Choroid plexus epithelial cell (primary cell): Measurements from ENCODE around the gene RGS6.

Experiments used
- DNase-seq: peaks from one replicate; pipeline ENCODE4 v3.0.0-alpha.2; 2010; ENCODE audit warnings: low read depth
- H3K4me3 ChIP-seq: 2 replicates; pipeline ENCODE4 v1.5.1; 2011; ENCODE audit warnings: low read depth, mild to moderate bottlenecking, control low read depth, low read length, moderate library complexity
- TF ChIP-seq, protein P1 (sequence below): conservative IDR thresholded peaks from 2 replicates; pipeline ENCODE4 v1.5.1; 2011; ENCODE audit warnings: low read depth, mild to moderate bottlenecking, control low read depth, inconsistent platforms, low read length, moderate library complexity

RGS6 gene

DNA sequence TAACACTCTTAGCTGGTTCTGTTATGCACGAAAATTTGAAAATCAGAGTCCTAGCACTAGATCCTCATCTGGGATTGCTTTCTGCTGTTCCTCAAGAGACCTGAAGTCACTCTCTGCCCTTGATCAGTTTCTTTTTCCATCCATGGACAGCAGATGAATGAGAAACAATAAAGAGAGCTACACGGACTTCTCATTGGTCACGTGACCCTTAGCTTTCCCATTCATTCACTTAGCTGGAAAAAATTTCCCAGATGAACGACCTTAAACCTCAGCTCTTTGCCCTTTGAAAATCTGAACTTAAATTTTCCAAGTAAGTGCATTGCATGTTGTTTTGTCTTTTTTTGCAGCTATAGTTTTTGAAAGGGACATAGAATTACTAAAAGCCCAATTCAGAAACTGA, 27.2 kb upstream of the RGS6 start:
- no peak overlapping the region for H3K4me3 ChIP-seq
- TF ChIP-seq, protein P1, sequence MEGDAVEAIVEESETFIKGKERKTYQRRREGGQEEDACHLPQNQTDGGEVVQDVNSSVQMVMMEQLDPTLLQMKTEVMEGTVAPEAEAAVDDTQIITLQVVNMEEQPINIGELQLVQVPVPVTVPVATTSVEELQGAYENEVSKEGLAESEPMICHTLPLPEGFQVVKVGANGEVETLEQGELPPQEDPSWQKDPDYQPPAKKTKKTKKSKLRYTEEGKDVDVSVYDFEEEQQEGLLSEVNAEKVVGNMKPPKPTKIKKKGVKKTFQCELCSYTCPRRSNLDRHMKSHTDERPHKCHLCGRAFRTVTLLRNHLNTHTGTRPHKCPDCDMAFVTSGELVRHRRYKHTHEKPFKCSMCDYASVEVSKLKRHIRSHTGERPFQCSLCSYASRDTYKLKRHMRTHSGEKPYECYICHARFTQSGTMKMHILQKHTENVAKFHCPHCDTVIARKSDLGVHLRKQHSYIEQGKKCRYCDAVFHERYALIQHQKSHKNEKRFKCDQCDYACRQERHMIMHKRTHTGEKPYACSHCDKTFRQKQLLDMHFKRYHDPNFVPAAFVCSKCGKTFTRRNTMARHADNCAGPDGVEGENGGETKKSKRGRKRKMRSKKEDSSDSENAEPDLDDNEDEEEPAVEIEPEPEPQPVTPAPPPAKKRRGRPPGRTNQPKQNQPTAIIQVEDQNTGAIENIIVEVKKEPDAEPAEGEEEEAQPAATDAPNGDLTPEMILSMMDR, result no peak

DNA sequence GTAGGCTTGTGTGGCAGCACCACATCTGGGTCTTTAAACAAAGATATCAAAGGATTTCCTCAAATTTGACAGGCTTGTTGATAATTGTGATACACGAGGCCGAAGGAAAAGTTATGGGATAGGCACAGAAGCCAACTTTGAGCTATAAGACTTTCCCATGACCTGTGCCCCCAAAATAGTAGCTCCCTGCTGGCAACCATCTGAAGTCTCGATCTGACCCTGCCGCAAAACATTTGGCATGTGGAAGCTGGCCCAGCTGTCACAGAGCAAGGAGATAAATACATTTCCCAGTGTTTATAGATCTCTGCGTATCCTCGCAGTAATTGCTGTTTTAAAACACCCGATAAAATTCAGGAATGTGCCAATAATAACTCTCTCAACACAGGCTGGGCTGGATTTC, 26.4 kb upstream of the RGS6 start:
- DNase-seq, result no peak
- H3K4me3 ChIP-seq, result no peak overlapping the region
- TF ChIP-seq, protein P1, result no peak

More for the DNA sequence above, 27.2 kb upstream of the RGS6 start:
- DNase-seq, result no peak

DNA sequence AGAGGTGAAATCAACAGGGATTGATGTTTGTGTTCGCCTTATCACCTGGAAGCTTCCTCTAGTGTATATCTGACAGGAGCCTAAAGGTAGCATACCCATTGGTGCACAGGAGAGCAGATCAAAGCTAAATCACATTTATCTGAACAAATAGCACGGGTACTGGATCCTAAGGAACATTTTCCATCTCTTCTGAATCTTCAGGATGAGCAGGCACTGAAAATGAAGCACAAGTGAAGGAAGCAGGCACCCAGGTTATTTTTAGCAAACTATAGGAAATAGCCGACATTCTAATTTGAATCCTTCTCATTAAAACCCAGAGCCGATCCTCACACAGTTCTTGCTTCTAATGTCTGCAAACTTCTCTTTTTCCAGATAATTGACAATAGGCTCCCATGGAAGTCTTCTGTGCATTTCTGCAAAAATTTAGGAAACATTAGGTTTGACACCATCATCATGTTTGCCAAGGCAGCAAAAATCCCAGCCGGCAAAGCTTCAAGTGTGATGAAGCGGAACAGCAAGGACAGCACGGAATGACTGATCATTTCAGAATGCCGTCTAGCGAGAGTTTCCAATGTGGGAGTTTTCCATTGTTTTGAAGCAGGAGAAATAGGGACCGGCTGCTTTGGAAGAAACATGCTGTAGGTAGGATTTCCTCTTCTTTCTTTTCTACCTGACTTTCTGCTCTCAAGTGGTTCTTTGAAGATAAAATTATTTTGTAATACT, 24.3 kb upstream of the RGS6 start:
- TF ChIP-seq, protein P1, result no peak
- DNase-seq, result no peak
- no peak overlapping the region for H3K4me3 ChIP-seq

DNA sequence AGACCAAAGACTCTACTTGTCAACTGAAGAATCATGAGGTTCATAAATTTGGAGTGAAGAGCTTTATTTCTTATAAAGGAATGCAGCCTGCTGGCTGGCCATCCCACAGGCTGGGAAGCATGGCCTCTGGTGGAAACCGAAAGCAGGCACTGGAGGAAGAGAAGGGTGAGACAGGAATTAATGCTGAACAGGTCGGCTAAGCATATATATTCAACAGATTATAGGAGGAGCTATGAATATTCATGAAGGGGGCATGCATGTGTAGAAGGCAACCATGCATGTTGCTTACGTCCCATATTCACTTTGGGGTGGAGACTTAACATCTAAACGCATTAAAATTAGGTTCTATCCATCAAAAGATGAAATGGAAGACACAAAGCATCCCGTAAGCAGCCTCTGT, 20.6 kb upstream of the RGS6 start:
- no peak overlapping the region for H3K4me3 ChIP-seq
- no peak for DNase-seq
- TF ChIP-seq, protein P1, result no peak

DNA sequence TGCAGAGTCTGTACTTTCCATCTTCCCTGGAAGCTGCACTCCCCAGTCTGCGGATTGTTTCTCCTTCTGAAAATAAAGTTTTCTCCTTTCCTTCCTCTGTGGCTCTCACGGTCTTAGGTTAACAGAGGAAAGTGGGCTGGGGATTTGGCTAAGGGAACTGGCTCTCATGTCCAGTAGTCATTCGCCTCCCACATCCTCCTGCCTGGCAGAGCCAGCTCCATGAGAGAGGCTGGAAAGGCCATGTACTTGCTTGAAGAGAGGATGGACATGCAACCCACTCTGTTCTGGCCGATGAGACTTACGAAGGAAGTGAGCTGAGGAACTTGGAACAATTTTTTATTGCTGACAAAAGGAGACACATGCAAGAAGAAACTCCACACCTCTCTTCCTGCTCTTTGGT, 18.9 kb upstream of the RGS6 start:
- DNase-seq, result no peak
- TF ChIP-seq, protein P1, result no peak
- no peak overlapping the region for H3K4me3 ChIP-seq

DNA sequence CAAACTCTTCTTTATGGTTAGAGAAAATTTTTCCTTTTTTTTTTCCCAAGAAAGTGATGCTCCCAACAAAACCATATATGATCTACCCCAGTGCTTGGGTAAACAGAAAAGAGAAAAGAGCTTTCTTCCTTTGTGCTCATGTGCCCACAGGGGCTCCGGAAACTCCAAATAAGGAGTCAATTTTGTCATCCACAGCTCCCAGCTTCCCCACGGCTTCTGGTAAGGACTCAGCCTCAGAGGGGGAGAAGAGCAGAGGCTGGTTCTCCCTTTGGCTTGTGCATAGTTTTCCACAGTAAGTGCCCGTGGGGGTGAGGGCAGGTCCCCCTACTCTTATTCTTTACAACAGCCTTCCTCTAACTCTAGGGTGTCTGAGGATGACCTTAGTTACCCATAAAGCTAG, 13.3 kb upstream of the RGS6 start:
- TF ChIP-seq, protein P1, result no peak
- H3K4me3 ChIP-seq, result no peak overlapping the region
- DNase-seq, result peak; percentile 1

DNA sequence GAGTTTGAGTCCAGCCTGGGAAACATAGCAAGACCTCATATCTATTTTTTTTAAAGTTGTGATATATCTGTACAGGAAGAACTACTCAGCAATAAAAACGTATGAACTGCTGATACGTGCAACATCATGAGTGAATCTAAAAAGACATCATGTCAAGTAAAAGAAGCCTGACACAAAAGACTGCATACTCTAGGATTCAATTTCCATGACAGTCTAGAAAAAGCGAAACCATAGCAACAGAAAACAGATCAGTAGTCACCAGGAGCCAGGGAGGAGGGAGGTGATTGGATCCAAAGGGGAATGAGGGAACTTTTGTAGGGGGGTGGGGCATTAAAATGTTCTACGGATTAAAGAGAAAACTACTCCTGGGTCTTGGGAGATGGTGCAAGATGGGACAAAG, 8.7 kb upstream of the RGS6 start:
- TF ChIP-seq, protein P1, result no peak
- no peak overlapping the region for H3K4me3 ChIP-seq
- no peak for DNase-seq
